ENCODE results near the gene IFT88. TPM values are rescaled to one million over a fixed set of nuclear protein-coding genes. Genes with fewer than 3 reads are reported as not detected.

Gene IFT88
- total and polyA plus RNA-seq, 9 of the 15 experiments (the other 6 are each of a cell fraction or from before 2014, with no cell fraction given), result 8.3 to 13.5 (median 10.0) TPM

GRCh38 chr13:20714563-20715329, 147.8 kb downstream of the IFT88 start:
- TF ChIP-seq SREBF1 (IDR thresholded peaks at IDR 0.05; ENCODE audit: borderline replicate concordance, low read depth, low read length), result no peak
- TF ChIP-seq ZNF347 (CRISPR knock-in tag; IDR thresholded peaks at IDR 0.05; ENCODE audit: low read depth), result no peak
- no peak for TF ChIP-seq JUNB (CRISPR knock-in tag; conservative IDR thresholded peaks at IDR 0.05)
- no peak for TF ChIP-seq ZBTB1 (CRISPR knock-in tag; IDR thresholded peaks at IDR 0.05; ENCODE audit: borderline replicate concordance, low read depth)
- no peak for TF ChIP-seq ZSCAN32 (CRISPR knock-in tag; IDR thresholded peaks at IDR 0.05)
- Histone ChIP-seq H2AFZ (ENCODE audit: low read depth, low read length) (no peak overlapping the region; the same call in 1 of the 2 replicates), H3K36me3 (ENCODE audit: control insufficient read depth, insufficient read depth, low read length) (no peaks in the 10 kb centered on the region), H3K9me3 (replicated peaks; ENCODE audit: control insufficient read depth, insufficient read depth, low read depth, low read length) (no peaks in the 10 kb centered on the region), H3K27me3 (ENCODE audit: control insufficient read depth in 2 of 2, insufficient read depth in 2 of 2, low read length in 2 of 2) (peaks cover 0 to 13% of the 10 kb centered on the region in 2 experiments; a peak in 2 of 5 replicates), H3K9ac (ENCODE audit: insufficient read depth in 1 of 2, low read depth in 2 of 2, low read length in 2 of 2) (peak overlapping the region in 1 of 2 experiments; percentile 9; a peak in 1 of 4 replicates), H3K4me3 (no peak overlapping the region), H3K4me2 (ENCODE audit: insufficient read depth, low read length) (no peak overlapping the region), H4K20me1 (replicated peaks; ENCODE audit: control insufficient read depth, insufficient read depth, low read length) (no peaks in the 10 kb centered on the region), H3K79me2 (ENCODE audit: control insufficient read depth, insufficient read depth, low read length) (no peaks in the 10 kb centered on the region), H3K27ac (ENCODE audit: extremely low read depth, low read depth, low read length) (no peak overlapping the region), H3K9me1 (ENCODE audit: control insufficient read depth, insufficient read depth, low read length) (no peaks in the 10 kb centered on the region), H3K4me1 (replicated peaks in 1 of 2; ENCODE audit: control insufficient read depth in 2 of 2, insufficient read depth in 2 of 2, low read length in 2 of 2) (peaks cover 2 to 14% of the 10 kb centered on the region in 2 experiments; a peak in 3 of 5 replicates)
- intact Hi-C loops (cut with micrococcal nuclease) (loop anchor here (5.0 kb wide), 1 partner anchor 58 kb away; the partner anchor contains the start of gene EEF1AKMT1), in situ Hi-C loops (cut with MboI) (loop anchor here (5.0 to 10.0 kb wide), 2 partner anchors 210 to 222 kb away; no protein-coding TSS in a partner anchor)
- no peak for DNase-seq (ENCODE audit: extremely low read depth in 1 of 4, low spot score in 3 of 4)
- no peak for ATAC-seq
- ChIA-PET POLR2A (interaction anchor here (0.8 to 1.2 kb wide), 2 partner anchors 9 to 12 kb away, joined by 4 read pairs; partner anchors contain the start of gene IL17D), CTCF (ENCODE audit: low intra/inter-chr PET ratio) (no interaction called here)
- 41% methylated on average over 5 of the region's 9 CpGs for WGBS (ENCODE audit: insufficient coverage, low coverage, missing lambda C conversion rate)
- FAIRE-seq, result no peak
- BruUV-seq (replicated peaks), result no TSS peak

All from K562 (cell line).